IMR-90 (cell line): ENCODE measurements around the gene DSCAM. TPM values are rescaled to one million over a fixed set of nuclear protein-coding genes. Genes with fewer than 3 reads are reported as not detected.

Experiments used
- ATAC-seq: fragments of 200-7000 bp; cut with Tn5 transposase; 2 replicates; pipeline ENCODE4 v1.9.1; 2020; ENCODE audit warnings: low read depth, mild to moderate bottlenecking, moderate library complexity
- Bru-seq: library from RNA; stranded (reverse); fragments of 400-500 nt; gene quantifications from one replicate; lab custom pipeline; 2021; lab: Mats Ljungman, UMichigan
- BruChase-seq, 2 experiments: library from RNA; stranded (reverse); fragments of 400-500 nt; gene quantifications; one replicate each; lab custom pipeline; 2021; lab: Mats Ljungman, UMichigan
- BruUV-seq: library from RNA; stranded (reverse); fragments of 400-500 nt; replicated peaks from 2 replicates; lab custom pipeline; 2021; lab: Mats Ljungman, UMichigan
- CTCF ChIA-PET: fragments of 300-600 bp; formaldehyde crosslinking; extraction: SDS; loops from one replicate; lab custom pipeline; 2021; ENCODE audit warnings: antibody characterized with exemption; lab: Yijun Ruan, JAX
- POLR2A ChIA-PET: fragments of 300-600 bp; sonication (Branson Sonifier 250); formaldehyde crosslinking; loops from one replicate; lab custom pipeline; 2022; ENCODE audit warnings: antibody characterized with exemption; ENCODE audit not compliant: unreplicated experiment; lab: Charles Lee
- DNase-seq: peaks from one replicate; pipeline ENCODE4 v3.0.0; 2013
- H2AFZ ChIP-seq: replicated peaks from 2 replicates; pipeline ENCODE3; 2013; ENCODE audit warnings: low read length, mild to moderate bottlenecking; ENCODE audit not compliant: poor library complexity
- H2AK5ac ChIP-seq: 2 replicates; pipeline ENCODE4 v1.6.1; 2013; ENCODE audit warnings: low read depth, low read length, inconsistent platforms
- H2AK9ac ChIP-seq: replicated peaks from 2 replicates; pipeline ENCODE3; 2013; ENCODE audit warnings: mild to moderate bottlenecking, low read depth, low read length, moderate library complexity; ENCODE audit not compliant: poor library complexity
- H2BK120ac ChIP-seq: 2 replicates; pipeline ENCODE4 v1.6.1; 2013; ENCODE audit warnings: low read depth, low read length, inconsistent platforms
- H2BK15ac ChIP-seq: 3 replicates; pipeline ENCODE4 v1.6.1; 2013; ENCODE audit warnings: low read depth, low read length, inconsistent platforms
- H2BK20ac ChIP-seq: 2 replicates; pipeline ENCODE4 v1.6.1; 2013; ENCODE audit warnings: low read depth, mild to moderate bottlenecking, inconsistent platforms, low read length, moderate library complexity
- H2BK5ac ChIP-seq: 2 replicates; pipeline ENCODE4 v1.6.1; 2013; ENCODE audit warnings: mild to moderate bottlenecking, low read depth, low read length, inconsistent platforms; ENCODE audit not compliant: poor library complexity, severe bottlenecking
- H3K14ac ChIP-seq: replicated peaks from 2 replicates; pipeline ENCODE4 v1.6.1; 2013; ENCODE audit warnings: low read depth, low read length, inconsistent platforms
- H3K18ac ChIP-seq: 2 replicates; pipeline ENCODE4 v1.6.1; 2013; ENCODE audit warnings: low read depth, low read length, control low read depth
- H3K23ac ChIP-seq: 2 replicates; pipeline ENCODE4 v1.6.1; 2013; ENCODE audit warnings: low read depth, low read length, inconsistent platforms
- H3K27ac ChIP-seq: 2 replicates; pipeline ENCODE4 v1.5.1; 2013; ENCODE audit warnings: mild to moderate bottlenecking, control low read depth, low read length; ENCODE audit not compliant: insufficient read depth
- H3K27me3 ChIP-seq: 2 replicates; pipeline ENCODE4 v1.6.1; 2013; ENCODE audit warnings: low read length; ENCODE audit not compliant: control insufficient read depth, insufficient read depth
- H3K36me3 ChIP-seq: 2 replicates; pipeline ENCODE4 v1.6.1; 2013; ENCODE audit warnings: low read length, mixed read lengths; ENCODE audit not compliant: control insufficient read depth, insufficient read depth
- H3K4ac ChIP-seq: 2 replicates; pipeline ENCODE4 v1.6.1; 2013; ENCODE audit warnings: low read depth, low read length, inconsistent platforms
- H3K4me1 ChIP-seq: 2 replicates; pipeline ENCODE4 v1.6.1; 2013; ENCODE audit warnings: low read length, mixed read lengths; ENCODE audit not compliant: control insufficient read depth, insufficient read depth
- H3K4me2 ChIP-seq: 2 replicates; pipeline ENCODE4 v1.6.1; 2013; ENCODE audit warnings: low read depth, mild to moderate bottlenecking, control low read depth, low read length, moderate library complexity
- H3K4me3 ChIP-seq: 2 replicates; pipeline ENCODE4 v1.5.1; 2013; ENCODE audit warnings: low read depth, mild to moderate bottlenecking, control low read depth, low read length, moderate library complexity; ENCODE audit not compliant: insufficient read depth
- H3K56ac ChIP-seq: 2 replicates; pipeline ENCODE4 v1.6.1; 2013; ENCODE audit warnings: low read length, inconsistent platforms; ENCODE audit not compliant: insufficient read depth; ENCODE audit errors: extremely low read depth
- H3K79me1 ChIP-seq, 2 experiments: 2 replicates each; pipeline ENCODE4 v1.6.1; 2013; ENCODE audit warnings: low read length in 2 of 2, inconsistent platforms in 1 of 2, low read depth in 1 of 2
- H3K9ac ChIP-seq: 2 replicates; pipeline ENCODE4 v1.6.1; 2013; ENCODE audit warnings: low read depth, low read length, control low read depth
- H3K9me1 ChIP-seq: 2 replicates; pipeline ENCODE4 v1.6.1; 2013; ENCODE audit warnings: low read length, inconsistent platforms; ENCODE audit not compliant: insufficient read depth
- H3K9me3 ChIP-seq: 2 replicates; pipeline ENCODE4 v1.6.1; 2013; ENCODE audit warnings: low read length; ENCODE audit not compliant: control insufficient read depth, insufficient read depth
- H4K20me1 ChIP-seq: 2 replicates; pipeline ENCODE4 v1.6.1; 2013; ENCODE audit warnings: low read length, inconsistent platforms; ENCODE audit not compliant: insufficient read depth
- H4K5ac ChIP-seq: 2 replicates; pipeline ENCODE4 v1.6.1; 2013; ENCODE audit warnings: mild to moderate bottlenecking, low read depth, low read length, control low read depth
- H4K8ac ChIP-seq, 2 experiments: 2 replicates each; pipeline ENCODE4 v1.6.1; 2013; ENCODE audit warnings: low read depth in 2 of 2, low read length in 2 of 2, control low read depth in 1 of 2, inconsistent platforms in 1 of 2
- H4K91ac ChIP-seq: 2 replicates; pipeline ENCODE4 v1.6.1; 2013; ENCODE audit warnings: low read depth, low read length, inconsistent platforms; ENCODE audit not compliant: insufficient read depth
- CHD1 ChIP-seq: IDR thresholded peaks from 2 replicates; pipeline ENCODE4 v1.6.1; 2012; ENCODE audit warnings: low read depth, low read length, improper control_type of control experiment
- MAZ ChIP-seq: IDR thresholded peaks from 2 replicates; pipeline ENCODE4 v1.6.1; 2012; ENCODE audit warnings: low read depth, mild to moderate bottlenecking, low read length, improper control_type of control experiment, moderate library complexity, borderline replicate concordance
- MXI1 ChIP-seq: IDR thresholded peaks from 2 replicates; pipeline ENCODE4 v1.6.1; 2012; ENCODE audit warnings: low read depth, mild to moderate bottlenecking, low read length, moderate library complexity, borderline replicate concordance
- NFE2L2 ChIP-seq: fragments of 150-350 bp; IDR thresholded peaks from 2 replicates; pipeline ENCODE4 v1.6.1; 2016; ENCODE audit warnings: low read depth, mild to moderate bottlenecking, low read length
- POLR2A ChIP-seq: IDR thresholded peaks from 2 replicates; pipeline ENCODE4 v1.6.1; 2012; ENCODE audit warnings: mild to moderate bottlenecking, low read depth, low read length
- RCOR1 ChIP-seq: IDR thresholded peaks from 2 replicates; pipeline ENCODE4 v1.6.1; 2012; ENCODE audit warnings: mild to moderate bottlenecking, low read length, improper control_type of control experiment; ENCODE audit not compliant: insufficient replicate concordance
- RFX5 ChIP-seq: IDR thresholded peaks from 2 replicates; pipeline ENCODE4 v1.8.0; 2012; ENCODE audit warnings: low read depth, mild to moderate bottlenecking, low read length, moderate library complexity
- WGBS, 2 experiments: methylation state at CpG; one replicate each; pipeline versions ENCODE4 v1.1.5 to v1.1.7; 2013; ENCODE audit warnings: missing lambda C conversion rate in 2 of 2; ENCODE audit not compliant: insufficient read length in 1 of 2; ENCODE audit errors: extremely low coverage in 2 of 2; 5-methylcytosine and 5-hydroxymethylcytosine counted together
- dilution Hi-C: fragments of 300-500 bp; cut with HindIII; formaldehyde crosslinking; loops from one replicate; pipeline ENCODE4 v1.14.3; 2018; ENCODE audit warnings: low sequenced_read_pairs; ENCODE audit not compliant: unreplicated experiment
- in situ Hi-C: fragments of 300-500 bp; cut with MboI; formaldehyde crosslinking; loops from 3 replicates; pipeline ENCODE4 v1.14.3; 2019; ENCODE audit warnings: low sequenced_read_pairs, inconsistent platforms, mixed read lengths
- intact Hi-C: fragments of 100-400 bp; cut with micrococcal nuclease; formaldehyde crosslinking; loops from 2 replicates; pipeline ENCODE4 v1.10.0; 2022
- long read RNA-seq: library from polyadenylated mRNA; unstranded; transcript quantifications from one replicate; pipeline ENCODE4 v2.0.0, GENCODE V29; 2021; ENCODE audit not compliant: unreplicated experiment
- polyA plus RNA-seq, 3 experiments: library from polyadenylated mRNA; depleted of rRNA; stranded (reverse); fragments of >200 nt; gene quantifications; 2 replicates each; pipeline ENCODE4 v1.2.3, GENCODE V29; 2012; ENCODE audit warnings: low replicate concordance in 1 of 3
- total RNA-seq: library from RNA; depleted of rRNA; stranded (reverse); fragments of >200 nt; gene quantifications from 2 replicates; pipeline ENCODE4 v1.2.3, GENCODE V29; 2012; rRNA removed
- TF ChIP-seq, protein P1 (sequence below): fragments of 150-350 bp; IDR thresholded peaks from 2 replicates; pipeline ENCODE4 v1.6.1; 2017; ENCODE audit warnings: mild to moderate bottlenecking, antibody characterized with exemption, low read length, low read depth
- TF ChIP-seq, protein P2 (sequence below): fragments of 150-350 bp; IDR thresholded peaks from 2 replicates; pipeline ENCODE4 v1.6.1; 2016; ENCODE audit warnings: low read depth, mild to moderate bottlenecking, low read length, moderate library complexity, borderline replicate concordance

DSCAM gene, protein sequence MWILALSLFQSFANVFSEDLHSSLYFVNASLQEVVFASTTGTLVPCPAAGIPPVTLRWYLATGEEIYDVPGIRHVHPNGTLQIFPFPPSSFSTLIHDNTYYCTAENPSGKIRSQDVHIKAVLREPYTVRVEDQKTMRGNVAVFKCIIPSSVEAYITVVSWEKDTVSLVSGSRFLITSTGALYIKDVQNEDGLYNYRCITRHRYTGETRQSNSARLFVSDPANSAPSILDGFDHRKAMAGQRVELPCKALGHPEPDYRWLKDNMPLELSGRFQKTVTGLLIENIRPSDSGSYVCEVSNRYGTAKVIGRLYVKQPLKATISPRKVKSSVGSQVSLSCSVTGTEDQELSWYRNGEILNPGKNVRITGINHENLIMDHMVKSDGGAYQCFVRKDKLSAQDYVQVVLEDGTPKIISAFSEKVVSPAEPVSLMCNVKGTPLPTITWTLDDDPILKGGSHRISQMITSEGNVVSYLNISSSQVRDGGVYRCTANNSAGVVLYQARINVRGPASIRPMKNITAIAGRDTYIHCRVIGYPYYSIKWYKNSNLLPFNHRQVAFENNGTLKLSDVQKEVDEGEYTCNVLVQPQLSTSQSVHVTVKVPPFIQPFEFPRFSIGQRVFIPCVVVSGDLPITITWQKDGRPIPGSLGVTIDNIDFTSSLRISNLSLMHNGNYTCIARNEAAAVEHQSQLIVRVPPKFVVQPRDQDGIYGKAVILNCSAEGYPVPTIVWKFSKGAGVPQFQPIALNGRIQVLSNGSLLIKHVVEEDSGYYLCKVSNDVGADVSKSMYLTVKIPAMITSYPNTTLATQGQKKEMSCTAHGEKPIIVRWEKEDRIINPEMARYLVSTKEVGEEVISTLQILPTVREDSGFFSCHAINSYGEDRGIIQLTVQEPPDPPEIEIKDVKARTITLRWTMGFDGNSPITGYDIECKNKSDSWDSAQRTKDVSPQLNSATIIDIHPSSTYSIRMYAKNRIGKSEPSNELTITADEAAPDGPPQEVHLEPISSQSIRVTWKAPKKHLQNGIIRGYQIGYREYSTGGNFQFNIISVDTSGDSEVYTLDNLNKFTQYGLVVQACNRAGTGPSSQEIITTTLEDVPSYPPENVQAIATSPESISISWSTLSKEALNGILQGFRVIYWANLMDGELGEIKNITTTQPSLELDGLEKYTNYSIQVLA (N-terminal part only)
- total RNA-seq: under 0.01 TPM in 2 replicates
- 0.02 TPM in 1 of 2 replicates, not detected in the other for polyA plus RNA-seq (2012; rRNA removed)
- polyA plus RNA-seq (2012; cell fraction: cytosol; rRNA removed): under 0.01 TPM in 1 of 2 replicates, not detected in the other
- not detected in 2 replicates for polyA plus RNA-seq (2012; cell fraction: nucleus; rRNA removed; ENCODE audit: low replicate concordance)
- percentile 7 among the genes with signal in this experiment for Bru-seq, nascent RNA
- percentile 7 among the genes with signal in this experiment for BruChase-seq, experiment 1, labeled RNA remaining after a 6-hour chase
- percentile 10 among the genes with signal in this experiment for BruChase-seq, experiment 2, labeled RNA remaining after a 2-hour chase
- long read RNA-seq: 0 reads

DNA sequence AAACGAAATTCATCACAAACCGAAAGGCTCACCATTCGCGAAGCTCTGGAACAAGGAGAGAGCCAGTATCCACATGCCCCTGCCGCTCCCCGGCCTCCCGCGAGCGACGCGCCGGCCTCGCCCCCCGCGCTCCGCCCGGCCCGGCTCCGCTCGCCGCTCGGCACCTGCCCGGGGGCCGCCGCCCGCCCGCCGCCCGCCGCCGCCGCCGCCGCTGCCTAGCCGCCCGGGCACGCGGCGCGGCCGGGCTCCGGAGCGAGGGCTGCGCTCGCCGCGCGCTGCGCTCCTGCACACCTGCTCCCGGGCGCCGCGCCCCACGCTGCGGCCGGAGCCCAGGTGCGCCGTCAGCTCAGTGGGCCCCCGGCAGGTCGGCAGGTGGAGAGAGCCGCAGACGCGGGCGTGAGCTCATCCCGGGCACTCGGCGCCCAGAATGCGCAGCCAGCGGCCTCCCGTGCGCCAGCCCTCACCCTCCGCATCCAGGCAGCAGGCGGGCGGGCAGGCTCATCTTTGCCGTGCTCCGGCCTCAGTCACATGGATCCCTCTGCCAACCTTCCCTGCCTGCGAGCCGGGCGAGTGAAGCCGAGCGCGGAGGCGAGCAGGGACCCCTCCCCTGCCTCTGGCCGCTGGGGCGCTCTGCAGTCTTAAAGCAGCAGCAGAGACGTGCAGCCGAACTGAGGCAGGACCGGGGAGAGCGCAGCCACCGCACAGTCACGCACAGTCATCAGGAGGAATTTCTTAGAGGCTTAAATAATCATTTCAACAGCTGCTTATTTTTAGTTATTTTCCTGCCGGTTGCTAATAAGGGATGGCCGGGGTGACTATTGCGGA lies at the start of gene DSCAM:
TSS of gene DSCAM (minus strand) at position 572 of the 825 bp plus-strand sequence. CDS start at position 75, 497 bp downstream.
- H3K79me1 ChIP-seq: no peaks in the 10 kb centered on the region
- no peaks in the 10 kb centered on the region for H3K27me3 ChIP-seq
- H4K8ac ChIP-seq: no peak within 1 kb of the TSS
- no peak within 1 kb of the TSS for H3K4ac ChIP-seq
- in situ Hi-C loops: no loop called here
- no peak within 1 kb of the TSS; the same call in 1 of the 2 replicates for H3K4me2 ChIP-seq
- no peak within 1 kb of the TSS for H3K27ac ChIP-seq
- H3K18ac ChIP-seq: no peak within 1 kb of the TSS
- dilution Hi-C loops: no loop called here
- H3K9me1 ChIP-seq: no peaks in the 10 kb centered on the region
- H2BK15ac ChIP-seq: no peak within 1 kb of the TSS
- H3K9me3 ChIP-seq: peaks cover 25% of the 10 kb centered on the region; the same call in 1 of the 2 replicates
- no peaks in the 10 kb centered on the region for H3K4me1 ChIP-seq
- no peak within 1 kb of the TSS for H3K14ac ChIP-seq
- BruUV-seq: no TSS peak
- H4K91ac ChIP-seq: no peak within 1 kb of the TSS
- H2AFZ ChIP-seq: peak within 1 kb of the TSS; percentile 29
- ChIA-PET POLR2A (no interaction called here), CTCF (interaction anchor here (0.6 to 1.0 kb wide), 2 partner anchors 26 to 43 kb away, joined by 3 to 7 read pairs; no protein-coding TSS in a partner anchor)
- ATAC-seq (no peak), DNase-seq (no peak)
- no peak within 1 kb of the TSS for H2BK5ac ChIP-seq
- intact Hi-C loops: no loop called here
- no peaks in the 10 kb centered on the region for H4K20me1 ChIP-seq
- H3K56ac ChIP-seq: no peak within 1 kb of the TSS
- 1% methylated on average over 23 of the region's 94 CpGs; no CpG with 5 or more reads in 1 of the 2 experiments for WGBS, 2 experiments
- H3K23ac ChIP-seq: no peak within 1 kb of the TSS
- no peak within 1 kb of the TSS for H3K9ac ChIP-seq
- peak within 1 kb of the TSS; percentile 31; the same call in 1 of the 2 replicates for H3K4me3 ChIP-seq
- no peak within 1 kb of the TSS for H2AK5ac ChIP-seq
- no peak within 1 kb of the TSS for H4K5ac ChIP-seq
- H2AK9ac ChIP-seq: peak within 1 kb of the TSS; percentile 55
- no peak within 1 kb of the TSS for H2BK120ac ChIP-seq
- H3K36me3 ChIP-seq: no peaks in the 10 kb centered on the region
- no peak within 1 kb of the TSS for H2BK20ac ChIP-seq
- TF ChIP-seq RFX5: no peak
- no peak for TF ChIP-seq MAZ
- TF ChIP-seq, protein P1, sequence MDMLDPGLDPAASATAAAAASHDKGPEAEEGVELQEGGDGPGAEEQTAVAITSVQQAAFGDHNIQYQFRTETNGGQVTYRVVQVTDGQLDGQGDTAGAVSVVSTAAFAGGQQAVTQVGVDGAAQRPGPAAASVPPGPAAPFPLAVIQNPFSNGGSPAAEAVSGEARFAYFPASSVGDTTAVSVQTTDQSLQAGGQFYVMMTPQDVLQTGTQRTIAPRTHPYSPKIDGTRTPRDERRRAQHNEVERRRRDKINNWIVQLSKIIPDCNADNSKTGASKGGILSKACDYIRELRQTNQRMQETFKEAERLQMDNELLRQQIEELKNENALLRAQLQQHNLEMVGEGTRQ: no peak
- TF ChIP-seq MXI1: no peak
- TF ChIP-seq POLR2A: no peak
- no peak for TF ChIP-seq NFE2L2
- TF ChIP-seq, protein P2, sequence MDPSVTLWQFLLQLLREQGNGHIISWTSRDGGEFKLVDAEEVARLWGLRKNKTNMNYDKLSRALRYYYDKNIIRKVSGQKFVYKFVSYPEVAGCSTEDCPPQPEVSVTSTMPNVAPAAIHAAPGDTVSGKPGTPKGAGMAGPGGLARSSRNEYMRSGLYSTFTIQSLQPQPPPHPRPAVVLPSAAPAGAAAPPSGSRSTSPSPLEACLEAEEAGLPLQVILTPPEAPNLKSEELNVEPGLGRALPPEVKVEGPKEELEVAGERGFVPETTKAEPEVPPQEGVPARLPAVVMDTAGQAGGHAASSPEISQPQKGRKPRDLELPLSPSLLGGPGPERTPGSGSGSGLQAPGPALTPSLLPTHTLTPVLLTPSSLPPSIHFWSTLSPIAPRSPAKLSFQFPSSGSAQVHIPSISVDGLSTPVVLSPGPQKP: no peak
- TF ChIP-seq RCOR1: no peak
- TF ChIP-seq CHD1: no peak
